Activated CD4-positive, alpha-beta T cell treated with anti-CD3 and anti-CD28 coated beads, Interleukin-2, Interleukin-4, amounts not matched to agents 100 ng/mL and 50 ng/mL, durations not matched to agents 16 hours and 8 hours (primary cell): Measurements from ENCODE around the gene MKNK1.
"Not testable (repeated sequence)": the region's sequence is repeated elsewhere in the genome, so short reads cannot be mapped to it uniquely, and the experiment has no call there.

Source experiments
- DNase-seq: peaks from one replicate; pipeline ENCODE4 v3.0.0-alpha.2; 2020; ENCODE audit warnings: low spot score

The MKNK1 gene

DNA sequence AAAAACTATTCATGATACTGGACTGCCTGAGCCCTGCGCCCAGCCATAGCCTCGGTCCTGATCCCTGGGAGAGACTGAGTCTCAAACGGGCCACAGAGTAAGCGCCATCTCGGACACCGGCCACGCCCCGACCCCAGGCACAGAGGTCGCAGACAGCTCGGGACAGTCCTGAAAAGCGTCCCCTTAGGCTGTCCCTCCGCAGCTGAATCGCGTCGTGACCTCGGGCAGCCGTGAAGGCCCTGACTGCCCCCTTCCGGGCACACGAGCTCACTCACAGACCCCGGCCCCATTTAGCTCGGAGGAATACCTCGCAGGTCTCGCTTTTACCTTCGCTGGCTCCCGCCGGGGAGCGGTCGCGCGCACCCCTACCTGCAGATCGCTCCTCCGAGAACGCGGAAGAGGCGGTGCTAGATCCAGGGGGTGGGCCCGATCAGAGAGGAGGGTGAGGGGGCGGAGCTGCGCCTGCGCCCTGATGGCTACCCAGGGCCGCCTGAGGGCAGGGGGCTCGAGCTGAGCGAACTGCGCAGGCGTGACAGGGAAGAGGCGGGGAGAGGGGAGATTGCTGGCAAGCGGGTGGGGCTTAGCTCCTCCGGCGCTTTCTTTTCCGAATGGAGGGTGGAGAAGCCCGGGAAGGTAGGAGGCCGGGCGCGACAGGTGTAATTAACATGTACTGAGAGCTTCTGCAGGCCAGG, at the start of gene MKNK1:
MKNK1 (minus strand) TSS at position 411 of the 692 bp plus-strand sequence. CDS start 20,941 bp downstream, outside the sequence.
- peak; percentile 98 for DNase-seq

DNA sequence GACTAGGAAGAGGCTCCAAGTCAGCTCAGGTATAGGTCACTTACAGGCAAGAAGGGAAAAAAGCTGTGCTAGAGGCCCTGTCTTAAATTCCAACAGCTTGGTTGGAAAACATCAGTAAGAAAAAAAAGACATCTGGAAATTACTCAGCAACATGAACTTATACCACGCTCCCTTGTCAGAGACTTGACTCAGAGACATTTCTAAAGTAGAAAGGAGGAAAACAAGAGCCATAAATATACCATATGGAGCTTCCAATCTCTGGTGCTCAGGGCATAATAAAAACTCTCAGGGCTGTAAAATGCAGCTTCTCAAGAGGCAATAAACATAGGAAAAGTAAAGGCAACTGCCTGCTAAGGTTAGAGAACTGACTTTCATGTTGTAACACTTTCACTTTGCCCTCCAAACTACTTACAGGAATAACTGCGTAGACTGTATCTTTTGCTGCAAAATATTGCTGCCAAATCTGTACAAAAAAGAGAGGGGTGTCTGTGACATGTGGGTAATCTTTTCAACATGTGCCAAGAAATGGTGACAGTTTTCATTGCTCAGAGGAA, 49.4 kb upstream of the MKNK1 start:
- no peak for DNase-seq

DNA sequence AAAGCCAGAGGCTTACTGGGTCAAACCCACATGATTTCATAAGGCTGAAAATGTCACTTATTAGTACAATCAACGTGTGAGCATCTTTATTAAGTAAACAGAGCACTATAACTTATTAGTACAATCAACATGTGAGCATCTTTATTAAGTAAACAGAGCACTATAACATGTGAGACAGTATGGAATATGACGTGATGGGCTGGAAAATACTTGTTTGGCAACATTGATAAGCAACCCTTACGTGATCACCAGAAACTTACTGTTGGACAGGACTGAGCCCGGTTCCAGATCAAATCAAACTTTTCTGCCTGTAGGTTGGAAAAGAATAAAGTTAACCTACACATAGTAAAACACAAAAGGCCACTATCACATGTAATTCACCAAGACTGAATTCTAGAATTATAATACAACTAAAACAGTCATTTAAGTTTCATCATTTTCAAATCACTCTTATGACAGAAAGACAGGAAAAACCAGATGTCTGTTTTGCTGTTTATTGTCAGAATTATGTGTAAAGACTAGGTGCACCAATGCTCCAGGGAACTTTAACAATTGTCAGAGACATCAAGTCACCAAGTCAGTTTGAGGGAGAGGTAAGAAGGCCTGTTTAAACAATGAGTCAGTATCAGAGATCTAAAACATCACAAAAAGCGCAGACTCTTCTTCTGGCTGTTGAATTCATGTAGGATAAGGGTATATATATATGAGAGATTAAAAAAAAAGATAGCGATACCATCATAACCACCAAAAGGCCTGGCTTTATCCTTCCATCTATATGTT, 48.4 kb upstream of the MKNK1 start:
- no peak for DNase-seq

DNA sequence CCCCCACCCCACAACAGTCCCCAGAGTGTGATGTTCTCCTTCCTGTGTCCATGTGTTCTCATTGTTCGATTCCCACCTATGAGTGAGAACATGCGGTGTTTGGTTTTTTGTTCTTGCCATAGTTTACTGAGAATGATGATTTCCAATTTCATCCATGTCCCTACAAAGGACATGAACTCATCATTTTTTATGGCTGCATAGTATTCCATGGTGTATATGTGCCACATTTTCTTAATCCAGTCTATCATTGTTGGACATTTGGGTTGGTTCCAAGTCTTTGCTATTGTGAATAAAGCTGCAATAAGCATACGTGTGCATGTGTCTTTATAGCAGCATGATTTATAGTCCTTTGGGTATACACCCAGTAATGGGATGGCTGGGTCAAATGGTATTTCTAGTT, 47.1 kb upstream of the MKNK1 start:
- DNase-seq = not testable (repeated sequence)

DNA sequence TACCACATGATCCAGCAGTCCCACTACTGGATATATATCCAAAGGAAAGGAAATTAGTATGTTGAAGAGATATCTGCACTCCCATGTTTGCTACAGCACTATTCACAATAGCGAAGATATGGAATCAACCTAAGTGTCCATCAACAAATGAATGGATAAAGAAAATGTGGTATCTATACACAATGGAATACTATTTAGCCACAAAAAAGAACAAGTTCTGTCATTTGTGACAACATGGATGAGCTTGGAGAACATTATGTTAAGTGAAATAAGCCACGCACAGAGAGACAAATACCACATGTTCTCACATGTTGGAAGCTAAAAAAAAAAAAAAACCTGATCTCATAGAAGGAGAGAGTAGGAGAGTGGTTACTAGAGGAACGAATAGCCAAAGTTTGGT, 46.4 kb upstream of the MKNK1 start:
- no peak for DNase-seq

DNA sequence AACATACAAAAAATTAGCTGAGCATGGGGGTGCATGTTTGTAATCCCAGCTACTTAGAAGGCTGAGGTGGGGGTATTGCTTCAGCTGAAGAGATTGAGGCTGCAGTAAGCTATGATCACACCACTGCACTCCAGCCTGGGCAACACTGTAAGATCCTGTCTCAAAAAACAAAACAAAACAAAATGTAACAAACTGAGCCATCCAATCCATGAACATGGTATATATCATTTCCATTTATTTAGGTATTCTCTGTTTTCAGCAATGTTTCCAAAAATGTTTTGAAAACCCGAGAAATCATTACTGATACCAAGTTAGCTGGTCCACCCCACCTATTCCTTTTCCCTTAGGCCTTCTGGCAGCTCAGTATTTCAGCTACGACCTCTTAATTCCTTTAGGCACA, 45.7 kb upstream of the MKNK1 start:
- DNase-seq = no peak

DNA sequence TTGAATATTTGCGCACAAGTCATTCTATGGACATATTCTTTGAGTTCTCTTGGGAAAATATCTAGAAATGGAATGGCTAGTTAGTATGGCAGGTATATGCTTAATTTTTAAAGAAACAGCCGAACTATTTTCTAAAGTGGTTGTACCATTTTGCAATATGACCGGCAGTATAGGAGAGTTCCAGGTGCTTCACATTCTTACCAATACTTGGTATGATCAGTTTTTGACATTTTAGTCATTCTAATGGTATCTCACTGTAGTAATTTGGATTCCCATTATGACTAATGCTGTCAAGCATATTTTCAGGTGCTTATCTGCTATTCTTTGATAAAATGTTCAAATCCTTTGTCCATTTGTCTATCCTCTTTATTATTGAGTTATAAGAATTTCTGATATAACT, 43.5 kb upstream of the MKNK1 start:
- no peak for DNase-seq

DNA sequence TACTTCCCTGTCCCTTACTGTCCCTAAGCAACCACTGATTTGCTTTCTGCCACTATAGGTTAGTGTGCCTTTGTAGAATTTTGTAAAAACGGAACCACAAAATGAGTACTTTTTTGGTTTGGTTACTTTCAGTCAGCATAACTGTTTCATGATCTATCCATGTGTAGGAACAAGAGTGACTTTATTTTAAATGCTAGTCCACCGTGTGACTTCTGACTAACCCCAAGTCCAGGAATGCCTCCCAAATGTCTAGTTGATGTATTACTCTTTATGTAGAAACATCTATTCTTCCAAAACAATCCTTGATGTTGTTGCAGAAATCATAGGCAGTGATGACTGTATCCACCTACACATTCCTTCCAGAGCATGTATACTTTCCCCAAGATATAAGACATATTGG, 42.8 kb upstream of the MKNK1 start:
- DNase-seq = no peak

DNA sequence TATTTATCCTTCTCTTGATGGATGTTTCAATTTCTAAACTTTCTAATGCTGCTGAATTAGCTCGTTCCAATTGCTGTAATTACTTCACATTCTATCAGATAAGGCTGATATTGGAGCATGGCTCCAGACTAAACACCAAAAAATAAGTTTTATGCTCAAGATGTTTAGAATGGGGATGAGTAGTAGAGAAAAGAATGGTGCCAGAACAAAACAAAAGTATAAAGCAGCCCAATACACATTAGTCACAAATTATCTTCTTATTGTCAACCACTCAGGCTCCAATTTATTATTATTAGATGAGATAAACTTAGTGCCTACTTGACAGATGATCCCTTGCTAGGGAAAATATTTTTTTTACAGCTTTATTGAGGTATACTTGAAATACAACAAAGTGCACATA, 42.3 kb upstream of the MKNK1 start:
- no peak for DNase-seq

DNA sequence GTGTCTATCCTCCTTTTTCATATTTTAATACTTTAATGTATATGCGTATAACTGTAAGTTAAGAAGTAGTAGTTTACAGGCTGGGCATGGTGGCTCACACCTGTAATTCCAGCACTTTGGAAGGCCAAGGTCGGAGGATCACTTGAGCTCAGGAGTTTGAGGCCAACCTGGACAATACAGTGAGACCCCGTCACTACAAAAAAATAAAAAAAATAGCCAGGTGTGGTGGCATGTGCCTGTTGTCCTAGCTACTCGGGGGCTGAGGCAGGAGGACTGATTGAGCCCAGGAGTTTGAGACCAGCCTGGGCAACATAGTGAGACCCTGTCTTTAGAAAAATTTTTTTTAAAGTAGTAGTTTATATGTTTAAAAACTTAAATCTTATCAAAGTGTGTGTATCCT, 41.7 kb upstream of the MKNK1 start:
- DNase-seq = no peak

DNA sequence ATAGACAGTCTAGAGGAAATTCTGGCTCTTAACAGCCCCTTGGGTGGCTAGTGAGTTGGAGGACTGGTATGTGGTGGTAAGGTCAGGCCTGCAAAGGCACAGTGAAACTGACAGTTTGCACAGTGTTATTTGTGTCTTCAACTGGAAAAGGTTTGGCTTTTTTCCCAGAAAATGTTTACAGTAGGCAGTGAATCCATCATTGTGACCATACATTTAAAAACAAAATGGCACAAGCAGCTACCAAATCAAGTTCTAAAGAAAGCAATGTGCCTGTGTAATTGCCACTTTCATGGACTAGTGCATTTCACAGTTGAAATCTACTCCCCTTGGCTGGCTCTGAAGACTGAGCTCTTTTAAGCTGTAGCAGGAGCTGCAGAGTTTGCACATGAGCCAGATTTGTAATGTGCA, 39.3 kb upstream of the MKNK1 start:
- DNase-seq = no peak

DNA sequence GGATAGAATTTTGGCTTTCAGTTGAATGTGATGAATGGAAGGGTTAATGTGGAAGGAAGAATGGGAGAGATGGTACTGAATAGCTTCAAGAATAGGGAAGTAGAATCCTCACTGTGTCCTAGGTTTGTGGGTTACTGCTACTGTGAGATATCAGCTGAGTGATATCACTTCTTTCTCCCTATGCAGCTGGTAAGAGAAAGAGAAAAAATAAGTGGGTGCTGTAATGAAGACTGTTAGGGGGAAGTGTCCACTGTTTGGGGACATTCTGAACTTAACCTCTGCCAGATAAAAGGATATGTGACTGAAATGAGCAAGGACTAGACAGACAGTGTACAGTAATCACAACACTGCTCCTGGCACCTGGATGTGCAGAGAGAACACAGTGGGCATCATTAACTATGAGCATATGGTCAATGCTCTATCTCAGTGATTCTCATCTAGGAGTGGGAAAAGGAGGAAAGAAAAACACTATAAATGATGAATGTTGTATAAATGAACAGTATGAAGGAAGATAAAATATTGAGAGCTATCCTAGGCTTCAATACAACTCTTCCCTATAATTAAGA, 38.1 kb upstream of the MKNK1 start:
- no peak for DNase-seq

DNA sequence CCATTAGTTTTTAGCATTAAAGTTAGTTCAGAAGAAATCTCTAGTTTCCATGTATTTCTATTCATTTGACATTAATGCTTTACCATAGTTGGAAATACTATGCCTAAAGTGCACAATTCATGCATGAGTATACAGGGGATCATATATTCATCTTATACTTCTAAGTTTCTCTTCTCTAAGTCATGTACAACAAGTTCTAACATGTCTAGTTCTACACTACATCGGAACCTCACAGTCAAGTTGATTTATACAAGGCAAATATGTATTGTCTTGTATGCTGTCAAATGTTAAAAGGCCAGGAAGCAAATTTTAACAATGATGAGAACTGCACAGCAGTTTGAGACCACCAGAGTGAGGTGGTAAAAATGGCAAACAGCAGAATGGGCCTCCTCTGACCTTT, 35.5 kb upstream of the MKNK1 start:
- no peak for DNase-seq

DNA sequence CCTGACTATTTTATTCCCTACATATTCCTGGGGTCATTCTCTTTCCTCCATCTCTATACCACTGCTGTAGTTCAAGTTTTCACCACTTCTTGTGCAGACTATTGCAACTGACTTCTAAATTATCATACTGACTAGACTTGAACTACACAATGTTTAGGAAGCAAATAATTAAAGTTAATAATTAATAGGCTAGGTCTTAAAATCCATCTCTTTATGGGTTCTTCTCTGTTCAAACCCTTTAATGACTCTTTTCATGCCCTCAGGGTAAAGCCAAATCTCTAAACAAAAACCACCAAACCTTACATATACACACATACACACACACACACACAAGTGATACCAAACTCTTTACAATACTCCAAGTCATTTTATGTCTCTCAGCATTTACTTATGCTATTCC, 34.9 kb upstream of the MKNK1 start:
- DNase-seq = no peak

DNA sequence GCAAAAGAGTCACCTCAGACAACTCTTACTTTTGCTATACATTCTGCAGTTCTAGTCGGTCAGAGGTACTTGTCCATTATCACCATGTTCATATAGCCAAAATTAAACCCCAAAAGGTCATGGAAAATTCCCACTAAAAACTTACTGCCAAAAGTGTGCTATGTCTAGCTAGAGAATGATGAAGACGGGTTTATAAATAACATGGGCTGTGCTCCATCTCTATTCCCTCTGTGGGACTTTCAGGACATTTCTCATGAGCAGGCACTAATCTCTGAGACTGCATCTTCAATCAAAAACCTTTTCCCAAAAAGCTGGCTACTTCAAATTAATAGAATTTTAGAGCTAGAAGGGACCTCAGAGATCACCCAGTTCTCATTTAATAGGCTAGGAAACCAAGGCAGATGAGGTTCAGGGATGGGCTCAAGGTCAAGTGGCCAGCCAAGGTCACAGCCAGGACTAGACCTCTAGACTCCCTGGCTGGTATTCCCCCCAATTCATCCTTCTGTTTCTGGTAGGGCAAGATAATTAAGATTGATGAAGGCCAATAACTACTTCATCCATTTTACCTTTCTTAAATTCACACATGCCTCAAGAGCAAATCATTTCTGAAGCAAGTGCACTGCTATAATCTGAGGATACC, 33.5 kb upstream of the MKNK1 start:
- no peak for DNase-seq

DNA sequence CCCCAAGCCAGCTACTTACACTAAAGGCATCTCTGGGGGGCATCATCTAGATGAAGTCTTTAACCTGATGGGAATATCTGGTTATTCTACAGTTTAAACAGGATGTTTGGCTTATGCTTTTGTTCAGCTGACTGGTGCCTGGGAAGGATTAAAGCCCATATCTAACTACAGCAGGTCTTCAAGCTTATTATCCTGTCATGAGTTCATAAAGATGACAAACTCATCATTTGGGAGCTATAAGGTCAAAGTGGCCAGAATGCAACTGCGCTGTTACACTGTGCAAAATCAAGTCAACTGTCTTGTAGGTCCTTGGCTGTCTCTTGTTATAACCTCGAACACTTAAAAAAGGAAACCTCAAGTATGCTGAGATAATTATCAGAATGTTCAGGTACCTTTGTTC, 31.1 kb upstream of the MKNK1 start:
- no peak for DNase-seq

DNA sequence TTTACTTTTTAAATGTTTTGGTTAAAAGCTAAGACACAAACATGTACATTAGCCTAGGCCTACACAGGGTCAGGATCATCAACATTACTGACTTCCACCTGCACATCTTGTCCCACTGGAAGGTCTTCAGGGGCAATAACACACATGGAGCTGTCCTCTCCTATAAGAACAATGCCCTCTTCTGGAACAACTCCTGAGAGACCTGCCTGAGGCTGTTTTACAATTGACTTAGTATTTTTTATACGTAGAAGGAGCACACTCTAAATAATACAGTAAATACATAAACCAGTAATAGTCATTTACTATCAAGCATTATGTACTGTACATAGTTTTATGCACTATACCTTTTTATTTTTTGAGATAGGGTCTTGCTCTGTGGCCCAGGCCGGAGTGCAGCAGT, 26.7 kb upstream of the MKNK1 start:
- no peak for DNase-seq

DNA sequence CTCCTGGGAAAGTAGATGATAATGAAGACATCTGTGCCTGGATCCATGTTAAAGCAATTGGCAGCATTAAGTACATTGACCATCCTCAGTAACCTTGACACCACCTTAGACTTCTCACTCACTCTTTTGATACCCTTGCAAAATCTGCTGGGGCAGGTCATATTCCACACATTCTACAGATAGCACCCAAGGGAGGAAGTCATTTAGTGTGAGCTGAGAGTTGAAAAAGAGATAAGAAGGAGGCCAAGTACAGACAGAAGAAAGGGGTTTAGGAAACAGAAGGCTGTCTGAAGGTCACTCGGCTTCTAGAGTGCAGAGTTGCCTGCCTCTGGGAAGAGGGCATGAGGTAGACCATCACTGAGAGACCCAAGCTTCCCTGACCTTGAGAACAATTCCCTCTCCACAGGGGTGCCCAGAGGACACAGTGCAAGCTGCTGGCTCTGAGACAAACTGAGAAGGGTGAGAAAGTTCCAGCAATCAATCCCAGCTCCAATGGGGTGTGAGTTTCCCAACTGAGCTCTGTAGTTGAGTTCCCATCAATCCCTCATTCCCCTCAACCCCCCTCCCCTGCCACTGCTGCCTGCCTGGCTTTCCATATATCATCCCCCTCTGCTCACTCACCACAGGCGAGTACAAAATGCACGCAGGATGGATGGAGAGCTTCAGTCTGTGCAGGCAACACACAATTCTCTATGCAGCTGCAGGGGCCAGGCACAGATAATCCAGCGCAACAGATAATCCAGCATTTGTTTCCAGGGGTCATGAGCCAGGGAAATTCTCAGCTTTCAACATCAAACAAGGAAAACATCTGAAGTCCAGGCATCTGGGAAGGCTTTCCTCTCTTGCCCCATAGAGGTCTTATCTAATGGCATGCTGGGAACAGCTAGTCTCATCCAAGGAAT, 19.9 kb upstream of the MKNK1 start:
- DNase-seq = no peak

DNA sequence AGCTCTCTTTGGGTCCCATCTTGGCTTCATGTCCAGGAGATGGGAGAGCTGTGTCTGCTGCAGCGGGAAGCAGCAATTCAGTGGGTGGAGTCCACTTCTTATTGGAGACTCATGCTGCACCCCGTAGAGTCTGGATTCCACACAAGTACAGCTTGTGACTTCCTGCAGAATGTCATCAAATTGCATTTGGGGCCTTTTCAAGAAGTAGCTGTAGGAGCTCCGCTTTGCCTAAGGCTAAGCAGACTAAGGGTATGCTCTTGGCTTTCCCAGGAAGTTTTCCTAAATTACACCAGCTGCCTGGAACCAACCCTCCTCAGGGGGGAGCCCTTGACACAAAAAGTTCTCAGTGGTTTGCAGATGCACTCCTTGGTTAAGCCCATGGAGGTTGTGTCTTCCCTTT, 18.3 kb upstream of the MKNK1 start:
- DNase-seq = no peak

DNA sequence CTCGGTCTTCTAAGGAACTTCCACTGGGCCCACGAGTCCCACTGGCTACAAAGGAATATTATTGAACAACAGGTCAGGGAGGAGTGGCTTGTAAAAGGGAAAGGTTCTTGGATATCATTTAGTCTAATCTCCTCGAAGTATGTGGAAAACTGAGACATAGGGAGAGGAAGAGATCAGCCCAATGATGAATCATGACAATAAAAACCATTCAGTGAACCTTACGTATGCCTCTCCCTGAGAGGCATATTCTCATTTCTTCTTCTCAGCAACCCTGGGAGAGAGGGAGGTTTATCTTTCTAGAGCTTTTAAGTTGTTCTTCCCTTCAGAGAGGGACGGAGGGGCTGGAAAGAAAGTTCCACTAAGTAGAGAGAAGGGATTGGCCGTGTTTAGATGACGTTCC, 17.9 kb upstream of the MKNK1 start:
- no peak for DNase-seq

DNA sequence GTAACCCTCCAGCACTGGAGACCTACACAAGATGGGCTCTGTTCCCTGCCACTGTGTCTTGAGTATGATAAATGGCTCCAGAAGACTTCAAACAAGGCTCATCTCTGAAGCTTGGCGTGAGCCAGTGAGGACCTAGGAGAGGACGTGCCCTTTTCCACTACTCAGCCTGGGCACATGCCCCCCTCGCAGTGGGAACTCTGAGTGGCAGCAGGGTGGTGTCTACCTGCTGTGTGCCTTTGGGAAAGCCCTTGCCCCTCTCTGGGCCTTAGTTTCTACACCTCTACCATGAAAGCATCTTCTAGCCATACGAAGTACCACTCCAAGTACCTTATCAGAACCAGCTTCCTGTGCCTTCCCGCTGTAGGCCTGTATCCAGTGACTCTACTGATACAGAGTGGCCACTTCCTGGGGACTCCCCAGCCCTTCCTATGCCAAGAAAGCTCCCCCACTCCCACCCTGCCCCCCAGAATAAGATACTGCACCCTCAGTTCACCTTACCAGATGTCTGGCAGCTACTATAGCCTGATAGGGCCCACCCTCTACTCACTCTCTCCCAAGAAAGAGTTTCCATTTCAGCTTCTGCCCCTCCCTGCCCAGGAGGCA, 15.7 kb upstream of the MKNK1 start:
- no peak for DNase-seq
